NCI-H2196 (cell line): ENCODE data around the gene RBM39.
A peak's percentile ranks its signal among the peaks of the same experiment; 100 is the strongest.
"Not testable (repeated sequence)": the region's sequence is repeated elsewhere in the genome, so short reads cannot be mapped to it uniquely, and the experiment has no call there.

ENCODE experiments used
- DNase-seq: peaks from one replicate; lab custom pipeline; 2025; ENCODE audit not compliant: unreplicated experiment; lab: John Stamatoyannopoulos, UW

Gene RBM39

DNA sequence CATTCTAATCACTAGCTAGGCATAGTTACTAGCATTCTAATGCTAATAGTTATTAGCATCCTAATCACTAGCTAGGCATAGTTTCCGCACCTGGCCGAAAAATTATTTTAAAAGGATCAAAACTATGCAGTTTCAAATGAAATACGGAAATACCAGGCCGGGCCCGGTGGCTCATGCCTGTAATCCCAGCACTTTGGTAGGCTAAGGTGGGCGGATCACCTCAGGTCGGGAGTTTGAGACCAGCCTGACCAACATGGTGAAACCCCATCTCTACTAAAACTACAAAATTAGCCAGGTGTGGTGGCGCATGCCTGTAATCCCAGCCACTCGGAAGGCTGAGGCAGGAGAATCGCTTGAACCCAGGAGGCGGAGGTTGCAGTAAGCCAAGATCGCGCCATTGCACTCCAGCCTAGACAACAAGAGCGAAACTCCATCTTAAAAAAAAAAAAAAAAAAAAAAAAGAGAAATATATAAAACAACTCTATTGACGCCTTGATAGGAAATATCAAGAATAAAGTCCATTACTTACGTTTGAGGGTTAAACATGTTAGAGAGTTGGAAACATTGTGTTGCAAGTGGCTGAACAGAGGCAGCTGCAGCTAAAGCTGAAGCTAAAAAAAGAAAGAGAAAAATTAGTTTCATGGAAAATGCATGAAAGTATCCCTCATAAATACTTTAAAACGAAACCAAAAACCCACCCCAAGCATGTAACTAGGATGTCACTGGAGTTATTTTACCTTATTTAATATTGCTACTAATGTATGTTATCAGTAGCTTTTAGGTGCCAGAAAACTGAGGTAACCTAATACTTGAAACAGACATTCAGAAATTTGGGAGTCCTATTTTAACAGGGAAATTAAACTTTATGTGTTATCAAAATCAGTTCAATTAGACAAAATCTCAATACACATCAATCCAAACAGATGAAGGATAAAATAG is 35.2 kb downstream of the RBM39 start:
- not testable (repeated sequence) for DNase-seq

DNA sequence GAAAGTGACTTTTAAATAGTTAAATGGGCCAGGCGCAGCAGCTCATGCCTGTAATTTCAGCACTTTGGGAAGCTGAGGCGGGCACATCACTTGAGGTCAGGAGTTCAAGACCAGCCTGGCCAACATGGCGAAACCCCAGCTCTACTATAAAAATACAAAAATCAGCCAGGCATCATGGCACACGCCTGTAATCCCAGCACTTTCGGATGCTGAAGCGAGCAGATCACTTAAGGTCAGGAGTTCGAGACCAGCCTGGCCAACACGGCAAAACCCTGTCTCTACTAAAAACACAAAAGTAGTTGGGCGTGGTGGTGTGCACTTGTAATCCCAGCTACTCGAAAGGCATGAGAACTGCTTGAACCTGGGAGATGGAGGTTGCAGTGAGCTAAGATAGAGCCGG is 36.2 kb downstream of the RBM39 start:
- not testable (repeated sequence) for DNase-seq

DNA sequence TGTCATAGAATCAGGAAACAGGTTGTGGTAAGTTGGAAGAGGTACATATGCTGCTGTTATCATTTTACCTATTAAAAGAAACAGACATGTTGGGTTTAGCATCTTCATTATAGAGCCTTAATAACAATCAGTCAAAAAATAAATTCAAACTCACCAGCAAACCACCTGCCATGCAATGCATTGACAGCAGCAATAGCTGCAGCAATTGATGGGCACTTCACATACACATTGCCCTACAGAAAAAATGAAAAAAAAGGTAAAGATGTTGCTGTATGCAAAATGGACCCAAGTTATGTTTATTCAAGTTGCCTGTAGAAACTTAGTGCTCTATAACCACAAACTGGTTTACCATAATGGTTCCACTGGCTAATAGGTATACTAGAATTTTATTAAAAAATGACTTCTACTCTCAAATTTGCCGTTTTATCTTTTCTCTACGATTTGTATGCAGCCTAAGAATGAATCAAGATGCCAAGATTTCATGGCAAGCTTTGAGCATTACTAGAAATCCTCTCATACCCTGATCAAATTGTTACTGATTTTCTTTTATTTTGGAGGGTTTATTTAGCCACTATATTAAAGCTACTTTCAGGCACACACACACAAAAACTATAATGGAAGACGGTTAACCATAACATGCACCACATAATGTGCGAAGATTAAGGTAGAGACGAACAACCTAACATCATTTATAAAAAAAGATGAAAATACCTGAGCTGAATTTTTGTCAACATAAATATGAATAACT is 37.4 kb downstream of the RBM39 start:
- DNase-seq: no peak

DNA sequence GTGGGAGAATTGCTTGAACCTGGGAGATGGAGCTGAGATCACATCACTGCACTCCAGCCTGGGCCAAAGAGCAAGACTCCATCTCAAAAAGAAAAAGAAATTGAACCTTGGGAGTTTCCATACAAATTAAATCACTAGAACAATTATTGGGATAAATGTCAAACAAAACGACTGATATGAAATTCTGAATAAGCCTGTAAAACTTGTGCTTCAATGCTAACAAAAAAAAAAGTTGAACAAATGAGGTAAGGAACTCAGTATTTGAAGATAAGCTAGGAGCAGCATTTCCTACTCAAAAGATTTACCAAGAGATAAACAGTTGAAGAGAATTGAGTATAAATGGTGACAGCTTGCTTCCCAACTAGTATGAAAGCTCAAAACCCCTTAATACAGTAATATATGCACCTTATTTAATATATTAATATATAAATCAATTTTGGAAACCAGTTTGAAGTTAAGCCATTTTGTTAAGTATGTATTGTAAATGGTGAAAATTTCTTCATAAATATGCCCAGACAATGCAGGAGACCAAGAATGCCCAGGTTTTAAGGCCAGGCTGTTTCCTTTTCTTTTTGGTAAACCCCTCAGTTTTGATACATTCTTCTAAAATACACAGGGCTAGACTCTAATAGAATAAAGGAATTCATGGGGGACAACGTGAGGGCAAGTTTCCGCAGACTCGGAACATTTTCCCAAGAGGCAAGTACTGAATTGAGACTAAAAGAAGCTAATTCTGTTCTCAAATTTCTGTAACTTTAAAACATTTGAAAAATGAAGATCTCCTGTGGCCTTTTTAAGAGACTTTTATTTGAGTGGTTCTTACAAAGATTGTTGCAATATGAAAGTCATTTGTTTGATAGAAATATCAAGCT is 39.0 kb downstream of the RBM39 start:
- DNase-seq: no peak

DNA sequence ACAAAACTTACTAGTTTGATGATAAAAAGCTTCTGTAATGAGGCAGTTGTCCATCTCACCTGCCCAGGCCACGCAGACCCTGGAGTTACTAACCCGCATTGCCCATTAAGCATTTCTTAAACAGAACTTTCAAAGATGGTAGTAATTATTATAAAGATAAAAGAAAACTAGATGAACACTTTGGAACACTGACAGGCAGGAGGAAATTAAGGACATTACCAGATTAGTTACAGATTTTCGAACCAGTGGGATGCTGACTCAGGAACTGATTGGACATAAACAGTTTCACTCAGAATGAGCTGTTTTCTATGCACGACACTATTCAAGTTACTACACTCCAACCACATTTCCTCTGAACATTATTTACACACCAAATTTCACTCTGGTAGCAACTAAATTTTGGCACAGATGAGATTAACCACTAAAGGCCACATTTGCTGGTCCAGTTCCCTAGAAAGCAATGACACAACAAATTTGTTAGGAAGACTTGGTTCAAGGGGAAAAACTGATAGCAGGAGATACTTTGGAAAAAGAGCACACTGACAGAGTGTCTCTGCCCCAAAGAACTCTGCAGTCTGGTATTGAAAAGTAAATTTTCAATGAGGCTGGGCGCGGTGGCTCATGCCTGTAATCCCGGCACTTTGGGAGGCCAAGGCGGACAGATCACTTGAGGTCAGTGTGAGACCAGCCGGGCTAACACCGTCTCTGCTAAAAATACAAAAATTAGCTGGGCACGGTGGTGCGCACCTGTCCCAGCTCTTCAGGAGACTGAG is 39.8 kb downstream of the RBM39 start:
- no peak for DNase-seq

DNA sequence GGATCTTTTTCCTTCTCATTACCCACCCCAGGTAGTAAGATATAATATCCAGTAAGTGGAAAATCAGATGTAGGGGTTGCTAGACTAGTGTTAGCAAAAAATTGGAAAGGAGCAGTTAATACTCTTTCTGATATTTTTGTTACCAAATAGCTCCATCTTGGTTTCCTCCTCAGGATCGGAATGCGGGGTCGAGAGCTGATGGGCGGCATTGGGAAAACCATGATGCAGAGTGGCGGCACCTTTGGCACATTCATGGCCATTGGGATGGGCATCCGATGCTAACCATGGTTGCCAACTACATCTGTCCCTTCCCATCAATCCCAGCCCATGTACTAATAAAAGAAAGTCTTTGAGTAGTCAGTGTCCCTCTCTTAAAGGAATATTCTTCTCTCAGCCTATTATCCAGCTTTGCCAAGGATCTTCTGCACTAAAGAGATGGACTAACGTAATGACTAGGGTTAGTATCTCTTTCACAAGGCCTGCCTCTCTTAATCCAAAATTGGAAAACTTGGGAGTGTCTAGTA is 41.4 kb downstream of the RBM39 start:
- DNase-seq: no peak

DNA sequence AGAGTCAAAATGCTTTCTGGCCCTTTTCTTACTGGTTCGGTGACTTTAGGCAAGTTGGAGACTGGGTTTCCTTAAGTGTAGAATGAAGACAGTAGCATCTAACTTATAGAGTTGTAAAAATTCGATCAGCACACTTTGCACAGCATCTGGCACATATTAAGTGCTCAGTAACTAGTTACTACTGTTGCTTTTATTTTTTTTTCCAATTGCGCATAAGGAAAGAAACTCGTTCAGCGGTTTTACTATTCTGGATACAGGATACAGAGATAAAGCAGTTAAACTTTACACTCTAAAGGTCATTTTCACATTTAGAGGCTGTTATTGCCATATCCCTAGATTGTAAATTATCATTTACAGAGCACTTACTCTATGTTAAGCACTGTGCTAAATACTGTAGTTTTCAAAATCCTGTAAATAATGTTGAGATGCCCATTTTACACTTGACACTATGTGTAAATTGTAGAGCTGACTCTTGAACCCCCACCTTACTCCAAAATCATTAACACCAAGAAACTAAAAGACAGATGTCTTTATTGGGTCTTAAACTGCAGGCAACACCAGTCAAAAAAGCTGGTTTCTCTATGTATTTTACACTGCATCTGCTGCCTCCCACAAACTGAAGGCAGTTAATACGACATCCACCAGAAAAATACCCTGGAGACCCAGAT is 42.0 kb downstream of the RBM39 start:
- DNase-seq: no peak

DNA sequence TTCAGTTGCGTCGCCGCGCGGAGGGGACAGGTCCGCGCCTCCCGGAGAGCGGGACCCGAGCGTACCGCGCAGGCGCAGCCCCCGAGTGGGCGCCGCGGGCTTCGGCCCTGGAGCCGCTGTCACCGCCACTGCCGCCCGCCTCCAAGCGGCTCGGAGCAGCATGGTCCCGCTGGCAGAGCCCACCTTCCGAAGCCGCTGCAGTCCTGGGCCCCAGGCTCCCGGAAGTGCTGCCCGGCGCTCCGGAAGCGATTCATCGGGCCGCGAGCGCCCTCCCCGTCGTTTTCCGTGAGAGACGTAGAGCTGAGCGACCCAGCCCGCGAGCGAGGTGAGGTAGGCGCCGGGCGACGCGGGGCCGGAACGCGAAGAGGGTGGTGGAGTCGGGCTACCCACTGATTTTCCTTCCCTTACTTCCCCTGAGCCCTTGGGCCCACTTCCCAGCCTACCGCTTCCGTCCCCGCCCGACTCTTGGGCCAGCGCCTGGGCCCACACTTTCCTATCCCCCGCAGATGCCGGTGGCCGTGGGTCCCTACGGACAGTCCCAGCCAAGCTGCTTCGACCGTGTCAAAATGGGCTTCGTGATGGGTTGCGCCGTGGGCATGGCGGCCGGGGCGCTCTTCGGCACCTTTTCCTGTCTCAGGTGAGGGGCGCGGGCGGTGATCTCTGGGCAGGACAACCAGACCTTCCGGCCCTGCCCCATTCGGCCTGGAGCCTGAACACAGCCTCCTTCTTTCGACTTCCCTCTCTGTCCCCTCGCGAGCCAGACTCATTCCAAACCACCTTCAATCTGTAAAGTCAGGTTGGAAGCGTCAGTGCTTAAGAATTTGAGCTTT is 42.7 kb downstream of the RBM39 start, which contains the start of the genes NFS1 and ROMO1:
Gene NFS1 (minus strand): TSS at position 226 of the 830 bp plus-strand sequence. CDS start 64 bp downstream, at position 162.
Gene ROMO1 (plus strand): TSS at position 279 of the 830 bp plus-strand sequence. CDS start 228 bp downstream, at position 507.
- peak; percentile 94 for DNase-seq

DNA sequence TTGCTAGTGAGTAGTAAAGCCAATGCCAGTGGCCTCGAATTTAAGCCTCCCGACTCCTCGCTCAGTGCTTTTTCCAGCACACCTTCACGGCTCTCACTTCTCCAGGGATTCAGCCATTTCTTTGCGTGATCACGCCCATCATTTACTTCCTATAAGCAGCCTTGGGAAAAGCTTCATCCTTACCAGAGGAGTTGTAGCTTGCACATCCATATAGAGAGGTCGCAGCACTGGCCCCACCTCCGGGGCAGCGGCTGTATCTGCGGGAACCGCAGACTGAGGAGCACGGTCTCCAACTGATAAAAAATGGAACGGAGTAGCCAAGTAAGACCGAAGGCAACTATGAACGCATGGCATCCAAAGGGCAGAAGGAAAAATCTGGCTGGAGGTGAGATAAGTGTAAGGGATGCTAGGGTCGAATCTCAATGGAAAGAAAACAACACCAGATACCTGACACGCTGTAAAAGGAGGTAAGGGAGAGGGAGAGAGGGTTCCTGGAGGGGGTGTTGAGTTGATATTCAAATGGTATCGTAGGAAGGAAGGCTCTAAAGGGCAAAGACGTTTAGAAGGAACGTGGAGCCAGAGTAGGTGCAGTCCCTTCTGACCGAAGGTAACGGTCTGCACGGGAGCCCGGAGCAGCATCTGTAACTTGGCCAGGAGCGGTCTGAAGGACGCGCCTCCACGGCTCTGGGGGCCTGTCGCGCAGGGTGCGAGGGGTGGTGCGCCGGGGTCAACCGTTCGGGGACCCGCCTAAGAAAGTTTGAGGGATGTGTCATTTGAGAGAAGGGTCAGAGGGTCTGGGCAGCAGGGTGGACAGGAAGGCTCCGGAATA is 43.5 kb downstream of the RBM39 start:
- DNase-seq: no peak

DNA sequence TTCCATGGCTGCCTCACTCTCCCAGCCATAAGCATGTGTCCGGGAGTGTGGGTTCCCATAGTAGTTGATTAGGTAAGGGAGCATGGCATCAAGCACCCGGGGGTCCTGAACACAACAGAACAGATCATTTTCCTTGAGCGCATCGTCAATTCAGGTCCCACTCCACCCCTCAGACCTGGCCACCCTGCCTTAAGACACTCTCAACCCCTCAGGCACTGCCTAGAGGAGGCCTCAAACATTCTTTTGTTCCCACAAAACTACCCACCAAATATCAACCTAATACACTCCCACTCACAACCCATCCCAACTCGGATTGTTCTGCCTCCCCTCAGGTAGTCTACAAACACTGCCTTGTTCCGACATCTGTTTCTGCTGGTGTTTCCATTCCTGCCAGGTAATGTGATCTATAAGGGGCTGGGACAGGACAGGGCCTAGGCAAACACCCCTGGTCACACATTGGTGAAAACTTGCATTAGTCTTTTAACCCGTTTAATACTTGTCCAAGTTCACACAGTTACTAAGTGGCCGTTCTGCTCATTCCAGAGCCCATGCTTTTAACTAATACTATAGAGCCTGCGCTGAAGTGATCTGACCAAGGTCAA is 44.3 kb downstream of the RBM39 start:
- no peak for DNase-seq

DNA sequence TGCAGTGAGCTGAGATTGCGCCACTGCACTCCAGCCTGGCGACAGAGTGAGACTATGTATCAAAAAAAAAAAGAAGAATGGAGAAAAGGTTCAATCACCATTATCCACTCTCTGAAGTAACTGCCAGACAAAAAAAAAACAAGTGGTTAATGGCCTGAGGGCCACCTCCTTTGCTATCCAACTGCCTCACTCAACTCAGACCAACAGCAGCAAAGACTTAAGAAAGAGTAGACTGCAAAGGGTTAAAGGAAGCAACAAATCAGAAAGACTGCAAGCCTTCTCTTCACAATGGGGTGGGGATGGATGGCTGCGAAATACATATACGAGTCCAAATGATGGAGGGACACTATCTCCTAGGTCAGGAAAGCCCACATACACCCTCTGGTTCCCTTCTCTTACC is 46.1 kb downstream of the RBM39 start:
- no peak for DNase-seq

DNA sequence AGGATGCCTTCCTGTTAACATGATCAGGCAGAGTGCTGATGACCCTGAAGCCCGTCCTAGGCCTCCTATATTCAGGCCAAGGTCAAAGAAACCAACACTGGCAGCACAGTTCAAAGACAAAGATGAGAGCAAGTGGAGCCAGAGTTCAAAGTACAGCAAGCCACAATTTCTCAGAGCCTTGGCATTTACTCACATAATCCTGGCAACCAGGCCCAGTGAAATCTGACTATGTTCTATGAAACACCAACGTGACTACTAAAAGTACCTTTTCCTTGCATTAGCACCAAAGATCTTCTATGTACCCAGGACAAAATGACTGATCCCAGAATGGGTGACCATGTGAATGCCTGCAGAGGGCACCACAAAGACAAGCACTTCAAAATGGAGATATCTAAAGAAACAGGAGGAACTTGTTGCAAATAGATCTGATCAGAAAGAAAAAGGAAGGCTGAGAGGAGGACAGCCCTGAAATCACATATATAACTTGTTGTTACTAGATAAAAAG is 46.8 kb downstream of the RBM39 start:
- no peak for DNase-seq

DNA sequence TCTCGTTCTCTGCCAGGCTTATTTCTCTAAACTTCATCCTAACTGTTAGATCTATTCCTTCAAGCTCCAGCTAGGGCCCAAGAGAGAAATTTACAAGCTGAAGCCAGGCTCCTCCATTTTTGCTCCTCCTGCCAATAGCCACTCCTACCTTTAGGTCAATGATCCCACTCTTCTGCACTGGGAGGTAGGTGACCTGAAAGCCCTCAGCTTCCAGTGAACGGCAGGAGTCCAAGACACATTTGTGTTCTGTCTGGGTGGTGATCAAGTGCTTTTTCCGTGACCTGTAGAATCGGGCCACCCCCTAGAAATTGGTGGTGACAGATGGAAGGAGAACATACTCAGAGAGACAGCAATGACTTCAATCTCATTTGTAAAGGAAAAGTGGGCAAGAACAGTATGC is 51.8 kb downstream of the RBM39 start:
- DNase-seq: no peak

DNA sequence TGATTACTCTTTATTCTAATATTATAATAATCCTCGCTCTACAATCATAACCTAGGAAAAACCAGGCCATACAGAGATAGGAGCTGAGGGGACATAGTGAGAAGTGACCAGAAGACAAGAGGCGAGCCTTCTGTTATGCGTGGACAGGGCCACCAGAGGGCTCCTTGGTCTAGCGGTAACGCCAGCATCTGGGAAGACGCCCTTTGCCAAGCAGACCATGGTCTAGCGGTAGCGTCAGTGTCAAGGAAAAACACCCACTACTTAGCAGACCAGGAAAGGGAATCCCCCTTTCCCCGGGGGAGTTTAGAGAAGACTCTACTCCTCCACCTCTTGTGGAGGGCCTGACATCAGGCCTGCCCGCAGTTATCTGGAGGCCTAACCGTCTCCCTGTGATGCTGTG is 55.2 kb downstream of the RBM39 start:
- not testable (repeated sequence) for DNase-seq

DNA sequence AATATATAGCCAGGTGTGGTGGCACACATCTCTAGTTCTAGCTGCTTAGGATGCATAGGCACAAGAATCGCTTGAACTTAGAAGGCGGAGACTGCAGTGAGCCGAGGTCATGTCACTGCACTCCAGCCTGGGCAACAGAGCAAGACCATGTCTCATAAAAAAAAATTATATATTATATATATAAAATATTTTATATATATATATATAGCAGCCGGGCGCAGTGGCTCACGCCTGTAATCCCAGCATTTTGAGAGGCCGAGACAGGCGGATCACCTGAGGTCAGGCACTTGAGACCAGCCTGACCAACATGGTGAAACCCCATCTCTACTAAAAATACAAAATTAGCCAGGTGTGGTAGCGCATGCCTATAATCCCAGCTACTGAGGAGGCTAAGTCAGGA is 56.7 kb downstream of the RBM39 start:
- DNase-seq: not testable (repeated sequence)

DNA sequence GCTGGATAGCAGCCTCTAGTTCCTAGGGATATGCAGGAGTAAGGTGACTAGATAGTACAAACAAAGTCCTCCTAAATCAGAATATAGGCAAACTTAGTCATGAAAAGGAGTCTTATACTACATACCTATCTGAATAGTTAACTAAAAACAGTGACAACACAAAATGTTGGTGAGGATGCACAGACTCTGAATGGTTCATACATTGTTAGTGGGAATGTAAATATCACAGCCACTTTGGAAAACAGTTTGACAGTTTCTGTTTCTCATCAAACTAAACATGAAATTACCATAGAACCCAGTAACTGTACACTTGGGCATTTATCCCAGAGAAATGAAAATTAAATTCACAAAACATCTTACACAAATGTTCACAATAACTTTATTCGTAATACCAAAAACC is 60.1 kb downstream of the RBM39 start:
- DNase-seq: no peak
